Epithelial cell of proximal tubule (primary cell): ENCODE results near the gene MSRB3. TPM values are rescaled to one million over a fixed set of nuclear protein-coding genes. Genes with fewer than 3 reads are reported as not detected.

Experiments used
- DNase-seq: peaks from one replicate; pipeline ENCODE4 v3.0.0-alpha.2; 2011; ENCODE audit warnings: low read depth
- H3K4me3 ChIP-seq: 2 replicates; pipeline ENCODE4 v1.5.1; 2011; ENCODE audit warnings: low read depth, mild to moderate bottlenecking, low read length
- total RNA-seq: library from RNA; depleted of rRNA; stranded (reverse); fragments of >200 nt; gene quantifications from 2 replicates; pipeline ENCODE4 v1.2.3, GENCODE V29; 2015
- TF ChIP-seq, protein P1 (sequence below): conservative IDR thresholded peaks from 2 replicates; pipeline ENCODE4 v1.5.1; 2012; ENCODE audit warnings: low read depth, mild to moderate bottlenecking, low read length

Gene MSRB3
- total RNA-seq, 1 donor from 2014 or later, result 4.0 TPM

DNA sequence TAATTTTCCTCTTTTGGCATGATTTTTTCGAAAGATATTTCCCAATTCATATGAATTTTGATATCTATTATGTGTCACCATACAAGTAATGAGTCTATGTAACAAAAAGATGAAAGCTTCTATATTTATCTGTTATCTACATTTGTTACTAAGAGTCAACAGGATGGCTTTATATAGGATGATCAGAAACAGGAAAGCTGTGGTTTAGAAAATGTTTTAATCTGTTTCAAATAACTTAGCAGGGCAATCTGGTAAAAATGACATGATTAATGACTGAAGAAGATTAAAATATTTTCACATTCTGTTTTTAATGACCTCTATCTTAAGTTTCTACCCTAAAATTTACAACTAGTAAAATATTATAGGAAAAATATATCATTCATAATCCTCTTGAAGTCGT, 105.8 kb downstream of the MSRB3 start:
- DNase-seq, result no peak
- no peak overlapping the region for H3K4me3 ChIP-seq
- TF ChIP-seq, protein P1, sequence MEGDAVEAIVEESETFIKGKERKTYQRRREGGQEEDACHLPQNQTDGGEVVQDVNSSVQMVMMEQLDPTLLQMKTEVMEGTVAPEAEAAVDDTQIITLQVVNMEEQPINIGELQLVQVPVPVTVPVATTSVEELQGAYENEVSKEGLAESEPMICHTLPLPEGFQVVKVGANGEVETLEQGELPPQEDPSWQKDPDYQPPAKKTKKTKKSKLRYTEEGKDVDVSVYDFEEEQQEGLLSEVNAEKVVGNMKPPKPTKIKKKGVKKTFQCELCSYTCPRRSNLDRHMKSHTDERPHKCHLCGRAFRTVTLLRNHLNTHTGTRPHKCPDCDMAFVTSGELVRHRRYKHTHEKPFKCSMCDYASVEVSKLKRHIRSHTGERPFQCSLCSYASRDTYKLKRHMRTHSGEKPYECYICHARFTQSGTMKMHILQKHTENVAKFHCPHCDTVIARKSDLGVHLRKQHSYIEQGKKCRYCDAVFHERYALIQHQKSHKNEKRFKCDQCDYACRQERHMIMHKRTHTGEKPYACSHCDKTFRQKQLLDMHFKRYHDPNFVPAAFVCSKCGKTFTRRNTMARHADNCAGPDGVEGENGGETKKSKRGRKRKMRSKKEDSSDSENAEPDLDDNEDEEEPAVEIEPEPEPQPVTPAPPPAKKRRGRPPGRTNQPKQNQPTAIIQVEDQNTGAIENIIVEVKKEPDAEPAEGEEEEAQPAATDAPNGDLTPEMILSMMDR, result no peak

DNA sequence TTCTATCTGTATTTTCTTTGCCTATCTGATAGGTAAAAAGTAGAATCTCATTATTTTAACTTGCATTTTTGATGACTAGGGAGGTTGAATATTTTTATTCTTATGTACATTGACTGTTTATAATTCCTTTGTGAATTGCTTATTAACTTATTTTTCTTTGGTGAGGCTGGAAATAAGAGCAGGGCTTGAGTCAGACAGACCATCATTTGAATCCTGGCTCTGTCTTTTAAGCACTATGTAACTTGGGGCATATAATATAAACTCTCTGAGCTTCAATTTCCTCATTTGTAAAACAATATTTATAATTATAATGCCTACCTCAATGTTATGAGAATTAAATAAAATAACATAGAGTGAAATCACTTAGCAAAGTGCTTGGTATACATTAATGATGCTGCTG, 108.9 kb downstream of the MSRB3 start:
- TF ChIP-seq, protein P1, result no peak
- no peak overlapping the region for H3K4me3 ChIP-seq
- no peak for DNase-seq

DNA sequence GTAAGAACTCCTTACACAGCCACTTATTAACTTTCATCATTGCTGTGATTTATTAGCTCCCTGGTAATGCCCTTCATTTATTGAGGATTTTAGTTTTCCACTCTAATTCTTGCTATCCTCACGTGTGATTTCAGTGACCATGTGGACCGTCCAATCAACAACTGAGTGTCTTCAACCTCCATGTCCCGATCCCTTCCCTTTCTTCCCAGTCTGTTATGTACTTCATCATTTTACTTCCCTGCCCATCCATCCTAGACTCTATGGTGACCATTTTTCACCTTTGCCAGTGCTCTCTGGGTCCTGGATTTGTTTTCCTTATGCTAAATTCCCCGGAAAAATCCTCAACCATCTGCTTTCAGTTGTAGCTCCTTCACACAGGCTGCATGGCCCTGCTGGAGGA, 111.0 kb downstream of the MSRB3 start:
- H3K4me3 ChIP-seq, result no peak overlapping the region
- TF ChIP-seq, protein P1, result no peak

DNA sequence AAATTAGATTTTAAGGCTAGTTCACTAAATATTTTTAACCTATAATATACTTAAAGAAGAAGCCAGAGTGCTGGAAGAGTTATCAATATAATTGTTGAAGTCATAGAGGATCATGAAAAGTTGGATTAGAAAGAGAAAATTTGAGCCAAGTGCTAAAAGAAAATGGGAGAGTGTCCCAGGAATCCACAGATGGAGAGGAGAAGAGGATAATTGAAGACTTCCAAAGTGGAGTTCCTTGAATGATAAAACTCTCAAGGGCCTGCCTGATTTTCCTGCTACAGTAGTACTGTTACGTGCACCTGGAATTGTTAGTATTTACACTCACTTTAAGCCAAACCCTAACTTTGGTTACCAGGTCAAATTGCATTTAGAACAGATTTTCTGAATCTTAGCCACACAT, 113.2 kb downstream of the MSRB3 start:
- H3K4me3 ChIP-seq, result no peak overlapping the region
- no peak for DNase-seq
- TF ChIP-seq, protein P1, result no peak

More for the DNA sequence above, 111.0 kb downstream of the MSRB3 start:
- DNase-seq, result no peak

DNA sequence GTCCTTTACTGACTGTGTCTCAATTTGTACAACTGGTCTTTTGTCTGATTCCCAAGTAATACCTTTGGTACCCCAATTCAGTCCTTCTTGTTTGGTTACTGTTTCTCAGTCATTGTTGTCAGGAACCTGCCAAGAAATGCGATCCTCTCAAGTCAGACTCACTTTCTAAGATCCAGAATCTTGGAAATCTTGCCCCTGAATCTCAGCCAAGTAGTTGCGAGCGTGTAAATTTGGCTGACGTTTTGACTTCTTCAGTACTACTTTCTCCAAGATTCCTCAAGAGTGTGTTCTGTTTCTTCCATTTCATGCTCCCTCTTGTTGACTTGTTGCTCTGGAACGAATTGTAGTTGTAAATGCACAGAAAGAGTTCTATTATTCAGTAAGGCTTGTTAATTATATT, 114.0 kb downstream of the MSRB3 start:
- no peak overlapping the region for H3K4me3 ChIP-seq
- DNase-seq, result no peak
- TF ChIP-seq, protein P1, result no peak

DNA sequence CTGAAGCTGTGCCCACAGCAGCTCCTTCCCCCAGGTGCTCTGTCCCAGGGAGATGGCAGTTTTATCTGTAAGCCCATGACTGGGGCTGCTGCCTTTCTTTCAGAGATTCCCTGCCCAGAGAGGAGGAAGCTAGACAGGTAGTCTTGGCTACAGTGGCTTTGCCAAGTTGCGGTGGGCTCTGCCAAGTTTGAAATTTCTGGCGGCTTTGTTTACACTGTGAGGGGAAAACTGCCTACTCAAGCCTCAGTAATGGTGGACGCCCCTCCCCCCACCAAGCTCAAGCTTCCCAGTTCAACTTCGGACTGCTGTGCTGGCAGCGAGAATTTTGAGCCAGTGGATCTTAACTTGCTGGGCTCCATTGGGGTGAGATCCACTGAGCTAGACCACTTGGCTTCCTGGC, 124.7 kb downstream of the MSRB3 start:
- TF ChIP-seq, protein P1, result no peak
- H3K4me3 ChIP-seq, result no peak overlapping the region
- no peak for DNase-seq

DNA sequence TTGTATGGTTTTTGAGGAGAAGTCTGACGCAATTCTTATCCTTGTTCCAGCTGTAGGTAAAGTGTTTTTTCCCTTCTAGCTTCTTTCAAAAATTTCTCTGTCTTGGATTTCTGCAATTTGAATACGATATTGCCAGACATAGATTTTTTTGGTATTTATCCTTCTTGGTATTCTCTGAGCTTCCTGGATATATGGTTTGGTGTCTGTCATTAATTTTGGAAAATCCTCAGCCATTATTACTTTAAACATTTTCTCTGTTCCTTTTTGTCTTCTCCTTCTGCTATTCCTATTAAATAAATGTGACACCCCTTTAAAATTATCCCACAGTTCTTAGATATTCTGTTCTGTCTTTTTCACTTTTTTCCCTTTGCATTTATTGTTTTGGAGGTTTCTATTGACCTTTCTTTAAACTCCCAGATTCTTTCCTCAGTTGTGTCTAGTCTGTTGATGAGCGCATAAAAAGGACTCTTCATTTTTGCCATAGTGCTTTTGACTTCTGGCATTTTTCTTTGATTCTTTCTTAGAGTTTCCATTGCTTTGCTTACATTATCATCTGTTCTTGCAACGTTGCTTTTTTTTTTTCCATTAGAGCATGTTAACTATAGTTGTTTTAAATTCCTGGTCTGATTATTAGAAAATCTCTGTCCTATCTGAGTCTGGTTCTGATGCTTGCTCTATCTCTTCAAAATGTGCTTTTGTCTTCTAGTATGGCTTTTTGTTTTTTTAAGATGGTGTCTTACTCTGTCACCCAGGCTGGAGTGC, 129.1 kb downstream of the MSRB3 start:
- TF ChIP-seq, protein P1, result no peak
- H3K4me3 ChIP-seq, result no peak overlapping the region
- no peak for DNase-seq
